ENCODE measurements around the gene HJURP.

Gene HJURP

DNA sequence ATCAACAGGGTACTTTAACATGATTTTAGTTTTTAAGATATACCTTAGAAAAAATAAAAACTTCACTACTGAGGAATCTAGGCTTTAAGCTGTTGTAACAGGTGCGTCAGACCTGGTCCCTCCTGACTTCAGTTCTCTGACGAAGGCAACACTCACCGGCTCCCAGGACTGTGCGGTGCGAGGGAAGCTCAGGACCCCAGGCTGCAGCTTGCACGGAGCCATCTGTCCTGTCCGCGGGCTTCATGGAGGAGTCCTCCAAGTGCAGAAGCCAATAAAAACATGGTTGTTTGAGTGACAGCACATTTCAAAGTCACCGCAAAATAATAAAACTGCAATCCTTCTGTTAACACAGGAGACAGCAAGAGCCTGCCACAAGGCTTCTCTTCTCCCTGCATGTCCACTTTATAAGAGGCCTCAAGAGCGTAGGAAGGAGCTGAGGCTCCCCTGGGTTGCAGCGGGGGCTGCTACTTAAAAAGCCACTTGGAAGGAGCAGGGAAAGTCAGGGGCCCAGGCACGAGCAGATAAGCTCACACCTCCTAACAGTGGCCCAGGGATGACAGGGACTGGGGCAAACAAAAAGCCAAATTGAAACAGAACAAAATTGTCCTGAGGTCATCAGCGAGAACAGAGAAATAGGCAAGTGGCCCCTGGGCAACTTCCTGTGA is 4.6 kb downstream of the HJURP start:
- no peaks in the 10 kb centered on the region for H3K27me3 ChIP-seq (ENCODE audit: insufficient read depth, poor library complexity, severe bottlenecking)
- no peak overlapping the region for H3K27ac ChIP-seq (replicated peaks)
- TF ChIP-seq, protein P1, sequence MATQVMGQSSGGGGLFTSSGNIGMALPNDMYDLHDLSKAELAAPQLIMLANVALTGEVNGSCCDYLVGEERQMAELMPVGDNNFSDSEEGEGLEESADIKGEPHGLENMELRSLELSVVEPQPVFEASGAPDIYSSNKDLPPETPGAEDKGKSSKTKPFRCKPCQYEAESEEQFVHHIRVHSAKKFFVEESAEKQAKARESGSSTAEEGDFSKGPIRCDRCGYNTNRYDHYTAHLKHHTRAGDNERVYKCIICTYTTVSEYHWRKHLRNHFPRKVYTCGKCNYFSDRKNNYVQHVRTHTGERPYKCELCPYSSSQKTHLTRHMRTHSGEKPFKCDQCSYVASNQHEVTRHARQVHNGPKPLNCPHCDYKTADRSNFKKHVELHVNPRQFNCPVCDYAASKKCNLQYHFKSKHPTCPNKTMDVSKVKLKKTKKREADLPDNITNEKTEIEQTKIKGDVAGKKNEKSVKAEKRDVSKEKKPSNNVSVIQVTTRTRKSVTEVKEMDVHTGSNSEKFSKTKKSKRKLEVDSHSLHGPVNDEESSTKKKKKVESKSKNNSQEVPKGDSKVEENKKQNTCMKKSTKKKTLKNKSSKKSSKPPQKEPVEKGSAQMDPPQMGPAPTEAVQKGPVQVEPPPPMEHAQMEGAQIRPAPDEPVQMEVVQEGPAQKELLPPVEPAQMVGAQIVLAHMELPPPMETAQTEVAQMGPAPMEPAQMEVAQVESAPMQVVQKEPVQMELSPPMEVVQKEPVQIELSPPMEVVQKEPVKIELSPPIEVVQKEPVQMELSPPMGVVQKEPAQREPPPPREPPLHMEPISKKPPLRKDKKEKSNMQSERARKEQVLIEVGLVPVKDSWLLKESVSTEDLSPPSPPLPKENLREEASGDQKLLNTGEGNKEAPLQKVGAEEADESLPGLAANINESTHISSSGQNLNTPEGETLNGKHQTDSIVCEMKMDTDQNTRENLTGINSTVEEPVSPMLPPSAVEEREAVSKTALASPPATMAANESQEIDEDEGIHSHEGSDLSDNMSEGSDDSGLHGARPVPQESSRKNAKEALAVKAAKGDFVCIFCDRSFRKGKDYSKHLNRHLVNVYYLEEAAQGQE (IDR thresholded peaks at IDR 0.05; ENCODE audit: insufficient replicate concordance, low read depth) = no peak
- TF ChIP-seq, protein P2, sequence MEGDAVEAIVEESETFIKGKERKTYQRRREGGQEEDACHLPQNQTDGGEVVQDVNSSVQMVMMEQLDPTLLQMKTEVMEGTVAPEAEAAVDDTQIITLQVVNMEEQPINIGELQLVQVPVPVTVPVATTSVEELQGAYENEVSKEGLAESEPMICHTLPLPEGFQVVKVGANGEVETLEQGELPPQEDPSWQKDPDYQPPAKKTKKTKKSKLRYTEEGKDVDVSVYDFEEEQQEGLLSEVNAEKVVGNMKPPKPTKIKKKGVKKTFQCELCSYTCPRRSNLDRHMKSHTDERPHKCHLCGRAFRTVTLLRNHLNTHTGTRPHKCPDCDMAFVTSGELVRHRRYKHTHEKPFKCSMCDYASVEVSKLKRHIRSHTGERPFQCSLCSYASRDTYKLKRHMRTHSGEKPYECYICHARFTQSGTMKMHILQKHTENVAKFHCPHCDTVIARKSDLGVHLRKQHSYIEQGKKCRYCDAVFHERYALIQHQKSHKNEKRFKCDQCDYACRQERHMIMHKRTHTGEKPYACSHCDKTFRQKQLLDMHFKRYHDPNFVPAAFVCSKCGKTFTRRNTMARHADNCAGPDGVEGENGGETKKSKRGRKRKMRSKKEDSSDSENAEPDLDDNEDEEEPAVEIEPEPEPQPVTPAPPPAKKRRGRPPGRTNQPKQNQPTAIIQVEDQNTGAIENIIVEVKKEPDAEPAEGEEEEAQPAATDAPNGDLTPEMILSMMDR (IDR thresholded peaks at IDR 0.05; ENCODE audit: insufficient read depth, low read length) = no peak
- TF ChIP-seq GABPA (IDR thresholded peaks at IDR 0.05; ENCODE audit: low read depth) (no peak), SPI1 (IDR thresholded peaks at IDR 0.05; ENCODE audit: borderline replicate concordance, low read depth) (no peak), POLR2AphosphoS5 (IDR thresholded peaks at IDR 0.05; ENCODE audit: low read depth) (no peak)
- DNase-seq (ENCODE audit: low read depth in 1 of 2, low spot score in 1 of 2) = no peak
- H3K4me3 ChIP-seq (replicated peaks; ENCODE audit: insufficient read depth, low read length) = no peak overlapping the region

DNA sequence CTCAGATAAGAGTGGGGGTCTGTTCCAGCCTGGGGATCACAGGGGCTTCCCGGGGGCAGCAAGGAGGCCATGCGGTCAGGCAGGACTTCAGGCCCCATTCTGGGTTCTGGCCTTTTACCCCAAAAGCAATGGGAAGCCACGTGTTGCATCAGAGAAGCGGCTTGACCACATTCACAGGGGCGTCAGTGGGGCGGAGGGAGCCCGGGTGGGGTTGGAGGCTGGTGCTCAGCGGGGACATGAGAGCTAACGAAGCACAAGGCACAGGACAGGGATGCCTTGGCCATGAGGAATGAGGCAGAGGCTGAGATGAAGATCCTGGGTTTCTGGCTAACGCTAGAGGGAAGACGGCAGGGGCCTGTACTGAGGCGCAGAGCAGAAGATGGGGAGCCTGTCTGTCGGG is 6.1 kb downstream of the HJURP start:
- TF ChIP-seq POLR2AphosphoS5 (IDR thresholded peaks at IDR 0.05; ENCODE audit: low read depth) = no peak
- TF ChIP-seq, protein P2 (IDR thresholded peaks at IDR 0.05; ENCODE audit: insufficient read depth, low read length) = no peak
- Histone ChIP-seq H3K4me3 (replicated peaks; ENCODE audit: insufficient read depth, low read length) (no peak overlapping the region), H3K27ac (replicated peaks) (no peak overlapping the region), H3K27me3 (ENCODE audit: insufficient read depth, poor library complexity, severe bottlenecking) (no peaks in the 10 kb centered on the region)
- DNase-seq (ENCODE audit: low read depth in 1 of 2, low spot score in 1 of 2) = no peak

GRCh38 chr2:233847248-233847898 is 7.0 kb downstream of the HJURP start:
- Histone ChIP-seq H3K27ac (replicated peaks) (no peak overlapping the region), H3K27me3 (ENCODE audit: insufficient read depth, poor library complexity, severe bottlenecking) (no peaks in the 10 kb centered on the region), H3K4me3 (replicated peaks; ENCODE audit: insufficient read depth, low read length) (no peak overlapping the region)
- TF ChIP-seq, protein P2 (IDR thresholded peaks at IDR 0.05; ENCODE audit: insufficient read depth, low read length) = no peak
- TF ChIP-seq, protein P1 (IDR thresholded peaks at IDR 0.05; ENCODE audit: insufficient replicate concordance, low read depth) = no peak
- TF ChIP-seq POLR2AphosphoS5 (IDR thresholded peaks at IDR 0.05; ENCODE audit: low read depth) (no peak), GABPA (IDR thresholded peaks at IDR 0.05; ENCODE audit: low read depth) (no peak), SPI1 (IDR thresholded peaks at IDR 0.05; ENCODE audit: borderline replicate concordance, low read depth) (no peak)
- no peak for DNase-seq (ENCODE audit: low read depth in 1 of 2, low spot score in 1 of 2)
